Suppressor macrophage treated with lipopolysaccharide for 1 hour (primary cell): Measurements from ENCODE around the gene CLCN3.
"Not testable (repeated sequence)": the region's sequence is repeated elsewhere in the genome, so short reads cannot be mapped to it uniquely, and the experiment has no call there.

Experiments used
- DNase-seq, 3 donors: peaks; one replicate each; pipeline ENCODE4 v3.0.0-alpha.2; 2020 to 2022

Gene CLCN3

DNA sequence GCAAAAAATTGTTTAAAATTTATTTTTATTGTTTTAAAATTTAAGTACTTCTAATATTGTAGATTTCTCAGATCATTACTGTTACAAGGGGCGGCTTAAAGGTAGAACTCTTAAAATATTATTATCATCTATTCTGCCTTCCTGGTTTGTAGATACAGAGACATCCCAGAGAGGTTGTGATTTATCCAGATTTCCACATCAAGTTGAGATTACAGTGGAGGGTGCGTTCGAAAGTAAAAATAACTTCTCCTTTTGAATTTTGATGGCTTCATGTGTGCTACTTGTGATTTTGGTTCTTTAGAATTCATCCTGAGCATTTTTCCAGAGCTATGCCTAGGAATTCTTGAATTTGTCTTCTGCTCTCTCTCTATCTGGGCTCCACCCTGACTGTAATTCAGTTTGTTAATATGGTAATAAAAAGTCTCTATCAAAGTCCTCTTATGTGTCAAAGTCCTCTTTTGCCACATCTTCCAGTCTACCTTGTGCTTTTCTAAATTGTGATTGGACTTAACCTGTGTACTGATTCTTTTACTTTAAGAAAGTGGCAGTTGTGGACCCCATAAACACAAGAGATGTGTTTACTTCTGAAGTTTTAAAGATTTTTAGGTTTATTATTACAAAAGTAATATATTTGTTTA is 37.2 kb downstream of the CLCN3 start:
- peak; percentile 18 to 50 (median 27) for DNase-seq

GRCh38 chr4:169658196-169658595 is 37.8 kb downstream of the CLCN3 start:
- DNase-seq: no peak

DNA sequence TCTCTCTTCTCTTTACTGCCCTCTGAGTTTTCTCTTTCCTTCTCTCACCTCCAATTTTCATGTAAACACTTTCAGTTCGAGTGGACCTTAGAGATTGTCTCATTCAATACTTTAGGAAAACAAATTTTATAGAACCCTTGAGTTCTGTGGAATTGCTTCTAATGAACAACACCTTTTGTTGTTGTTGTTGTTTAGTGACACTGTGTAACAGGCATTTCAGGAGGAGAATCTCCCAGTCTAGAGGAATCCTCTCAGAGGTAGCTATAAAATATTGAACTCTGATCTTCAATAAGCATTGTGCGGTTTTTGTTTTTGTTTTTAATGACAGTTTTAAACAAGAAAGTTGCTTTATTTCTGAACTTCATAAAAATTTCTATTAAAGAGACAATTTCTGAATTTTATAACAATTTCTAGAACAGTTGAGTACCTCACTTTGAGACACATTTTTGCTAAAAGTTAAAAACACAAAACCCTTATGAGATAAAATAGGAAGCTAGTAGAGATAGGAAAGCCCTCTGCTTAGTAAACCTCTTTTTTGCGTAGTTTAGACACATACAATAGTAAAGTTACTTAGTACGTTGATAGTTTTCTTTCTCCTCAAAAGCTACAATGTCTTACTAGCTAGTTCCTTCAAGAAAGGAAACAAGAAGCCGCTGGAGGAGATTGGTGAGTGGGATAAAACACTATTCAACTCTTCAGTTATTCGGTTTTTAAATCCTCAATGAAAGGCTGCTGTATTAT is 38.8 kb downstream of the CLCN3 start:
- DNase-seq: peak in 2 of 3 donors; percentile 8 to 24

DNA sequence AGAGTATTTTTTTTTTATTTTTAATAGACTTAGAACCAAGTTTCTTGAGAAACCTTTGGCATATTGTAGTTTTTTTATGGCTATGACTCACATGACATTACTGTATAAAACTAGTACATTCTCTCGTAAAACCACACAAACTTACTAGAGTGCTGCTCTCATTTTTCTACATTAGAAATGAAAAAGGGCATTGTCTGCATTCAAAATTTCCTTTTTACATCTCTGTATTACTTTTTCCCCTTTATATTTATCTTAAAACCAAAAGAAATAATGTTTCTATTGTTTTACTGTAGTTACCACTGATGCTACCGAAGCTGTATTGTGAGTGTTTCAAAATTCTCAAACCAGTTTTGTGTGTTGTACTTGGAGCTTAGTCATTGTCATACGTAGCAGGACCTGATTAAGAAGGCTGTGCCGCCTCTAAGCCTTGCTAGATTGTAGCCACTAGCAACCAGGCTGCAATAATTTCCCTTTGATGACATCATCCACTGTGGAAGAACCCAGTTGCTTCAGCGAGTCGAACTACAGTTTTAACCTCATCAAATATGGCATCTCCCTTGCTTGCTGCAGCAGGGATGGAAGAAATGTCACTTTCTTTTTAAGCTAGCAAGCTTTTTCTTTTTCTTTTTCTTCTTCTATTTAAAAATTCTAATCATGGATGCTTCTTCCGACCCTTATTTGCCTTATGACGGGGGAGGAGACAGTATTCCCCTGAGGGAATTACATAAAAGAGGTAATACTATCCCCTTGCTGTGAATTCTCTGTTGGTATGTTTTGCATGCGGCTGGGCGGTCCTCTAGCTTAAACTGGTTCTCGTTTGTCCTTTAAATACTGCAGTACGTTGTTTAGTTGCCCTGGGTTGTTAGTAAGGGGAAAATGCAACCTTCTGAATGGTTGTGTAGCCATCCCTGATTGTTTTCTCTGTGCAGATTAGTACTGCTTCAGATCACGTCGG is 39.6 kb downstream of the CLCN3 start:
- peak; percentile 92 to 99 (median 98) for DNase-seq

- DNase-seq: no peak
Measured at GRCh38 chr4:169660929-169661328, 40.6 kb downstream of the CLCN3 start.

DNA sequence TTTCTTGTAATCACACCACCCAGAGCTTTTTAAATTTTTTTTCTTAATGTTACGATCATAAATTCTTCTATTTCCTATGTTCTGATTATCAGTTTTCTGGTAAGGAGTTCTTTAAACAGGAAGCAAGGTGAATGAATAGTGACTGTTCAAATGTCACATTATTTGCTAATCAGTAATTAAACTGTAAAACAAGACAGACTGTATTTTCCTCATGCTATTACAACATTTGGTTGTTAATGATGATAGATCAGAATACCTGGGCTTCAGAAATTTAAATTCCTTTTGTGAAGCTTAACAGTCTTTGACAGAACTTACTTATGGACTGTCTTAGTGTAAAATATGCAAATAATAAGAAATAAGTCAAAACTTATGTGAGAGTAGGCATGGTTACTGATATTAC is 41.4 kb downstream of the CLCN3 start:
- no peak for DNase-seq

- DNase-seq: no peak
Measured at GRCh38 chr4:169662206-169662605, 41.8 kb downstream of the CLCN3 start.

DNA sequence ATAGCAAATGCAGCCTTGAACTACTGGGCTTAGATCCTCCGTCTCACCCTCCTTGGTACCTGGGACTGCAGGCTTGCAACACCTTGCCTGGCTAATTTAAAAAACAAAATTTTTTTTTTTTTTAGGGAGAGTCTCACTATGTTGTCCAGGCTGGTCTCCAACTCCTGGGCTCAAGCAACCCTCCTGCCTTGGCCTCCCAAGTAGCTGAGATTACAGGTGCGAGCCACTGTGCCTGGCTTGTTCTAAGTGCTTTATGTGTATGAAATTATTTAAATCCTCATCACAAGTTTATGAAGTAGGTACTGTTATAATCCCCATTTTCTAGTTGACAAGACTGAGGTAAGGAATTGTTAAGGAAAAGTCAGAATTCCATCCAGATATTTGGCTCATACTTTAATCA is 43.0 kb downstream of the CLCN3 start:
- no peak for DNase-seq

GRCh38 chr4:169663831-169664230 is 43.5 kb downstream of the CLCN3 start:
- no peak for DNase-seq

DNA sequence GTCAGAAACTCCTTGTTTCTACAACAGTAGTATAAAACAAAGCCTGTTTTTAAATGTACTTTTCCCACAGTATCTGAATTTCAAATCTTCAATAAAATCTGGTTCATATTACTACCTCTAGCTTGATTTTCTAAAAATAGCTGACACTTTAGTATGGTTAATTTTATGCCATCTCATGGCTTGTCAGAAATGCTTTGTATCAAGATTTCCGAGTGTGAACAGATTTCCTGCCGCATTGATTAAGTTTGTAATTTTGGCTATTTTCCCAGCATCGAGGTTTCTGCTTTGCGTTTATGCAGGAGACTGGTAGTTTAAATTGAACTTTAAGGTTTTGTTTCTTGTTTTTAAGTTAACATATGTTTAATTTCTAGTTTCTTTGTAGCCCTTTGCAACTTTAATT is 44.2 kb downstream of the CLCN3 start:
- DNase-seq: no peak

DNA sequence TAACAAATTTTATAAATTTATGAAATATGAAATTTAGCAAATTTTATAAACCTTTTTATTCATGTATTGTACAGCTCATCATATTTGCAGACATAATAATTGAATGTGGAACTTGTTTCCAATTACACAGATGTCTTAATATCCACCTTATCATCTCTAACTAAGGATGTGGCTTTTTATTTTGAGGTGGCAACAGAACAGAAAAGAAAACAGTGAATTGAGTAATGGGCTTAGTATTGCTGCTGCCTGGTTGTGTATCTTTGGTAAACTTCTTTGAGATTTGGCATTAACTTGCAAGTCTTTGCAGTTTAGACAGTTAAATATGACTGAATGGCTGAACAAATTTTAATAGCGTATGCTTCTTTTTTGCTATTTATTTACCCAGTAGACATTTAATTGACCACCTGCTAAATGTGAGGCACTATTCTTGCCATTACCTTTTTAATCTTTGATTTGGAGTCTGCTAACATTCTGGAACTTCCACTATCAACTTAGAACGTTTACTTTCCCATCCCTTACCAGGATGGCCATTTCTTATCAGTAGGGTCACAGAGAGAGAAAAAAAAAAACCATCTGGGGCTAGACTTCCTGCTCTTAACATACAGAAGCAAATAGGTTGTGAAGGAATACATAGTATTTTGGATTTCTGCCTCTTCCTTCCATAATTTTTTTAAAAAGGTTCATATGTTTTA is 44.8 kb downstream of the CLCN3 start:
- DNase-seq: no peak

DNA sequence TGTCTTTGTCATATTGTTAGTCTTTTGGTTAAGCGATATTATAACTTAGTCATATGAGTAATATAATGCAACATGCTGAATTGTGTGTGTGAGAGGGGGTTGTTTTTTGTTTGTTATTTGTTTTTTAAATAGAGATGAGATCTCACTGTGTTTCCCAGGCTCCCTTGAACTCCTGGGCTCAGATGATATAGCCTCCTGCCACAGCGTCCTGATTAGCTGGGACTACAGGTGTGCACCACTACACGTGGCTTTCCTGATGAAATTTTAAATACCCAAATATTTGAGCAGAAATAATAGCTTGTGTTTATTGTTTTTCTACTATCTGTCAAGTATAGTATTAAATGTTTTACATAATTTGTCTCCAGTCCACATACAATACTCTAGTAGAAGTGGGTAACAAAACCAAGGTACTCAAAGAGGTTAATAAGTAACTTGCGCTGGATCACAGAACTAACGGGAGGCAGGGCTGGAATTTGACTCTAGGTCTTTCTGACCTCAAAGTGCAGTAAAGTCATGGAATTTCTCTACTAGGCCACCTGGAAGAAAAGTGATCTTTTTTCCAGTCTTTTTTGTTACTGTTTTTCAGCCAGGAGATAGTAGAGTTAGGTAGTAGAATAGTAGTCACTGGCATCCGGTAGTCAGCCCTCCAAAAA is 47.8 kb downstream of the CLCN3 start:
- no peak for DNase-seq

DNA sequence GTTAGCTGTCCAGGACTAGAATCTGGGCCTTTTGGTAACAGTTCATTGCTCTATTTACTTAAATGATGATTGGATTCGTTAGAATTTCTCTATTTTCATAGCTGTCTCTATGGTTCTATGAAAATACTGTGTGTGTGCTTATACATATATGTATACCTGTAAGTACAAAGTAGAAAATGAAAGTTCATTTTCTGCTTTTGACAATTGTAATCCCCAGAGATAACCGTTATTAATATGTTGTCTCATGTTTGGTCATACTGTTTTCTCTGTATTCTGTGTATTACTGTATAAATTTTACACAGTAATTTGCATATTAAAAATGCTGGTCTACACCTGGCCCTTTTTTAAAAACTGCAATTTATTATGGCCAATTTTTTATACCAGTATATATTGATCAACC is 55.4 kb downstream of the CLCN3 start:
- DNase-seq: no peak

DNA sequence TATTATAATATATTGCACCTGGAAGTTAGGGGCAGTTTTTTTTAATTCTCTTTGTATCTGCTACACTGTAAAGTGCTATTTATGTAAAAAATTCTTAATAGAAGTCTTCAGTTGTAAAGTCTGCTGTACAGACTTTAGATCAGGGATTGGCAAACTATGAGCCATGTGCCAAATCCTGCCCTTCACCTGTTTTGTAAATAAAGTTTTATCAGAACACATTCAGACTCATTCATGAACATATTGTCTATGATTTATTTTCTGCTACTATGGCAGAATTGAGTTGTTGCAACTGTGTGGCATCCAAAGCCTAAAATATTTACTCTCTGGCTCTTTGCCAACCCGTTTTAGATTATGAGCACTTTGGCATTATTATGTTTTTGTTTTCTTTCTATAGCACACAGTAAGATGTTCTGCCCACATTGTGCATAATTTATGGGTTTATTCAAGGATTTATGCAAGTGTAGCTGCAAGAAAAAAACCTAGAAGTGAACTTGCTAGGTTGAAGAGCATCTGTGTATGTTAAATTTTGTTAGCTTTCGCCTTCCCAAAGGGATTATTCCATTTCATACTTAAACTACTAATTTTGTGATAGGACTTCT is 56.9 kb downstream of the CLCN3 start:
- DNase-seq: no peak

- not testable (repeated sequence) for DNase-seq
Measured at GRCh38 chr4:169678486-169678885, 58.1 kb downstream of the CLCN3 start.

DNA sequence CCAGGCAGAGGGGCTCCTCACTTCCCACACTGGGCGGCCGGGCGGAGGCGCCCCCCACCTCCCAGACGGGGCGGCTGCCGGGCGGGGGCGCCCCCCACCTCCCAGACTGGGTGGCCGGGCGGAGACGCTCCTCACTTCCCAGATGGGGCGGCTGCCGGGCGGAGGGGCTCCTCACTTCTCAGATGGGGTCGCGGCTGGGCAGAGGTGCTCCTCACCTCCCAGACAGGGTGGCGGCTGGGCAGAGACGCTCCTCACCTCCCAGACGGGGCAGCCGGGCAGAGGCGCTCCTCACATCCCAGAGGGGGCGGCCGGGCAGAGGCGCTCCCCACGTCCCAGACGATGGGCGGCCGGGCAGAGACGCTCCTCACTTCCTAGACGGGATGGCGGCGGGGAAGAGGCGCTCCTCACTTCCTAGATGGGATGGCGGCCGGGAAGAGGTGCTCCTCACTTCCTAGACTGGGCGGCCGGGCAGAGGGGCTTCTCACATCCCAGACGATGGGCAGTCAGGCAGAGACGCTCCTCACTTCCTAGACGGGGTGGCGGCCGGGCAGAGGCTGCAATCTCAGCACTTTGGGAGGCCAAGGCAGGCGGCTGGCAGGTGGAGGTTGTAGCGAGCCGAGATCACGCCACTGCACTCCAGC is 58.7 kb downstream of the CLCN3 start:
- DNase-seq: not testable (repeated sequence)

- peak; percentile 18 to 62 (median 61) for DNase-seq
Measured at GRCh38 chr4:169682372-169683047, 62.1 kb downstream of the CLCN3 start.

GRCh38 chr4:169689681-169690080 is 69.3 kb downstream of the CLCN3 start:
- no peak for DNase-seq

- DNase-seq: no peak
Measured at GRCh38 chr4:169690787-169691186, 70.4 kb downstream of the CLCN3 start.

- no peak for DNase-seq
Measured at GRCh38 chr4:169698331-169698730, 78.0 kb downstream of the CLCN3 start.
